Psoas muscle (tissue), 8 donors: ENCODE data around the gene DNPH1. TPM values are rescaled to one million over a fixed set of nuclear protein-coding genes. Genes with fewer than 3 reads are reported as not detected.

Experiments
- ATAC-seq, 4 donors: fragments of 200-7000 bp; cut with Tn5 transposase; one replicate each; pipeline ENCODE4 v1.9.1; 2020; ENCODE audit warnings: moderate library complexity in 3 of 4, mild to moderate bottlenecking in 2 of 4
- DNase-seq, 2 donors: peaks; one replicate each; pipeline ENCODE4 v3.0.0-alpha.2; 2020
- H3K27ac ChIP-seq: fragments of 200-600 bp; one replicate; pipeline ENCODE4 v1.8.0; 2022
- H3K27me3 ChIP-seq, 3 donors: fragments of 200-600 bp in 1 of 3; one replicate each; pipeline versions ENCODE4 v1.6.1 to v1.8.0; 2013 to 2022; ENCODE audit warnings: low read length in 2 of 3, mild to moderate bottlenecking in 2 of 3, moderate library complexity in 1 of 3; ENCODE audit not compliant: insufficient read depth in 3 of 3
- H3K36me3 ChIP-seq, 2 donors: fragments of 200-600 bp in 1 of 2; one replicate each; pipeline versions ENCODE4 v1.6.1 to v1.8.0; 2013 to 2022; ENCODE audit warnings: low read depth in 1 of 2, mild to moderate bottlenecking in 1 of 2, moderate library complexity in 1 of 2; ENCODE audit not compliant: insufficient read depth in 1 of 2
- H3K4me1 ChIP-seq: fragments of 200-600 bp; one replicate; pipeline ENCODE4 v1.8.0; 2022
- H3K4me3 ChIP-seq: fragments of 200-600 bp; one replicate; pipeline ENCODE4 v1.8.0; 2022; ENCODE audit warnings: mild to moderate bottlenecking
- H3K9me3 ChIP-seq: fragments of 200-600 bp; one replicate; pipeline ENCODE4 v1.8.0; 2022
- CTCF ChIP-seq: fragments of 200-600 bp; IDR thresholded peaks from one replicate; pipeline ENCODE4 v1.8.0; 2022; ENCODE audit warnings: antibody characterized with exemption
- WGBS, 3 donors: extraction: QIAGEN DNeasy Blood & Tissue Kit; methylation state at CpG; one replicate each; pipeline versions ENCODE4 v1.1.6 to v1.1.7; 2013; 5-methylcytosine and 5-hydroxymethylcytosine counted together
- intact Hi-C, 2 donors: fragments of 100-400 bp; cut with DNase I; formaldehyde crosslinking; loops; one replicate each; pipeline versions ENCODE4 v1.11.0 to v1.14.2; 2022
- polyA plus RNA-seq, 3 donors: library from polyadenylated mRNA; stranded (reverse); fragments of 200-250 nt; gene quantifications; one replicate each; pipeline ENCODE4 v1.2.3, GENCODE V29; 2013
- total RNA-seq, 4 donors: library from RNA; stranded (reverse); fragmentation: NEBNext Ultra II Directional in 2 of 4; extraction: Animal tissue kit (Norgen Biotek cat#: 25700) in 2 of 4; gene quantifications; one replicate each; pipeline versions ENCODE4 v1.2.1 to v1.2.4, GENCODE V29; 2021 to 2023
- donor health status: healthy with polysubstance abuse.
- donor health status: DM: no; HTN: no; CAD: no; lungs with moderate emphysema.
- donor health status: Bipolar disorder and iron deficiency.
- donor health status: healthy.
- donor health status: DM: yes; HTN: yes; CAD: no.
- donor health status: DM: no; HTN: no; CAD: no.
- donor health status: DM: no; HTN: no; CAD: no.
- donor health status: DM: yes; HTN: yes; CAD: no.

DNPH1 gene
- total and polyA plus RNA-seq, 7 donors = 20.7 to 83.6 (median 52.5) TPM

DNA sequence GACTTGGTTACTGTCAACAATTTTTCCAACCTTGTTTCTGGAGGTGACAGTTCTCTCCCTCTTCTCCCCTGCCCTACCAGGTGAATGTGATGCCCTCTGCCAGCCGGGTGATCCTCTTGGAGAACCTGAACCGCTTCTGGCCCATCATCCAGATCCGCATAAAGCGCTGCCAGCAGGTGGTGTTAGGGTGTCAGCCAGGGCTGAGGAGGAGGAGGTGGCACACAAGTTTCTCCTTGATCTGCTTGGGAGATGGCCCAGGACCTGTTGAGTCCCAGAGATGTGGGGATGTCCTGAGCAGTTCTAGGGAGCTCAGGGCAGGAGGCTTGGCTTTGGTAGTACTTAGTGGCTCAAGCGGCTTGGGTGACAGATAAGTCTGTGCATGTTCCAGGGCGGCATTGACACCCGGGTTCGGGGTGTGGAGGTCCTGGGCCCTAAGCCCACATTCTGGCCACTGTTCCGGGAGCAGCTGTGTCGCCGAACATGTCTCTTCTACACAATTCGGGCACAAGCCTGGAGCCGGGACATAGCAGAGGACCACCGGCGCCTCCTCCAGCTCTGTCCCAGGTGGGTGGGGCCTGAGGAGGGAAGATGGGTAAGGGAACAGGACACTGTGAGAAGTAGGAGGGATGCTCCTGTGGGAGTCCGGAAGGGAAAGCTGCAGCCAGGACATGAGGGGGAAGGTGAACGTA lies 26.1 kb downstream of the DNPH1 start:
- Histone ChIP-seq H3K27me3 (no peaks in the 10 kb centered on the region), H3K36me3 (peaks cover 0 to 83% of the 10 kb centered on the region in 2 donors), H3K27ac (no peak overlapping the region), H3K4me1 (no peaks in the 10 kb centered on the region), H3K4me3 (no peak overlapping the region), H3K9me3 (no peaks in the 10 kb centered on the region)
- intact Hi-C loops = no loop called here
- ATAC-seq = no peak
- no peak for DNase-seq
- 89 to 95% (median 92%) methylated on average over 17 of the region's 17 CpGs for WGBS, 3 donors
- no peak for TF ChIP-seq CTCF

DNA sequence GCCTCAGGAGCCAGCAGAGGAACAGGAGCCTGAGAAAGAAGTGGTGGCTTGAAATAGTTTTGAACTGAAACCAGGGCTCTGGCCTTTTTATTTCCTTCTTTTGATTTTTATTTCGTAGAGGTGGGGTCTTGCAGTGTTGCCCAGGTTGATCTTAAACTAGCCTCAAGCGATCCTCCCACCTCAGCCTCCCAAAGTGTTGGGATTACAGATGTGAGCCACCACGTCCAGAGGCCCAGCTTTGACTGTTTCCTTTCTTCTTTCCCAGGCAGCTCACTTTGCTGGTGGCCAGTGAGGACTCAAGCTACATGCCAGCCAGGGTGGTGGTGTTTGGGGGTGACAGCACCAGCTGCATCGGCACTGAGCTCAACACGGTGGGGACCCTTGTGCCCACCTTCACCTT lies 26.8 kb downstream of the DNPH1 start:
- Histone ChIP-seq H3K4me3 (no peak overlapping the region), H3K36me3 (peaks cover 0 to 87% of the 10 kb centered on the region in 2 donors), H3K27ac (no peak overlapping the region), H3K4me1 (no peaks in the 10 kb centered on the region), H3K9me3 (no peaks in the 10 kb centered on the region), H3K27me3 (no peaks in the 10 kb centered on the region)
- TF ChIP-seq CTCF = no peak
- DNase-seq = no peak
- intact Hi-C loops = no loop called here
- WGBS, 3 donors = 85 to 90% (median 87%) methylated on average over 5 of the region's 5 CpGs
- ATAC-seq = no peak

DNA sequence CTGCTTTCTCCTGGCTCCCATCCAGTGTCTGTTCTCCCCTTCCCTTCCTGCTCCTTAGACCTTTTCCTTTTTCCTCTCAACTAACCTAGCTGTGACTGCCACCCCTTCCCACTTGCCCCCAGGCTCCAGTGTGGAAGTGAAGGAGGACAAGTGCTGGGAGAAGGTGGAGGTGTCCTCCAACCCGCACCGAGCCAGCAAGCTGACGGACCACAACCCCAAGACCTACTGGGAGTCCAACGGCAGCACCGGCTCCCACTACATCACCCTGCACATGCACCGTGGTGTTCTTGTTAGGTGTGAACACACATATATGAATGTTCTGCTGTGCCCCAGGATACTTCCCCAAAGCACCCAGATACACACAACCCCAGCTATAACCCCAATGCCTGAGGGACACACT lies 28.7 kb downstream of the DNPH1 start:
- ATAC-seq (no peak), DNase-seq (no peak)
- Histone ChIP-seq H3K27ac (no peak overlapping the region), H3K27me3 (no peaks in the 10 kb centered on the region), H3K4me3 (no peak overlapping the region), H3K4me1 (no peaks in the 10 kb centered on the region), H3K9me3 (no peaks in the 10 kb centered on the region), H3K36me3 (peaks cover 0 to 88% of the 10 kb centered on the region in 2 donors)
- TF ChIP-seq CTCF = no peak
- intact Hi-C loops = no loop called here
- 93 to 96% (median 94%) methylated on average over 6 of the region's 6 CpGs for WGBS, 3 donors

DNA sequence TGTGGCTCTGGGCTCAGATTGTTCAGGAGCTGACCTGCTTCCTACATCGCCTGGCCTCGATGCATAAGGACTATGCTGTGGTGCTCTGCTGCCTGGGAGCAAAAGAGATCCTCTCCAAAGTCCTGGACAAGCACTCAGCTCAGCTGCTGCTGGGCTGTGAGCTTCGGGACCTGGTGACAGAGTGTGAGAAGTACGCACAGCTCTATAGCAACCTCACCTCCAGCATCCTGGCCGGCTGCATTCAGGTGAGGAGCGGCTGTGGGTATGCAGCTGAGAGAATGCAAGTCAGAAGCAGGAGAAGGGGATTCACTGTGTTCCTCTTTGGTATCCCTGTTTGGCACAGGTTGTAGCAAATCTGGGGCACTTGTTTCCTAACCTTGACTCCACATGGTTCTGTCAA lies 29.4 kb downstream of the DNPH1 start:
- intact Hi-C loops = no loop called here
- H3K27me3 ChIP-seq = no peaks in the 10 kb centered on the region
- peaks cover 0 to 90% of the 10 kb centered on the region in 2 donors for H3K36me3 ChIP-seq
- H3K9me3 ChIP-seq = no peaks in the 10 kb centered on the region
- H3K4me3 ChIP-seq = no peak overlapping the region
- H3K27ac ChIP-seq = no peak overlapping the region
- ATAC-seq (no peak), DNase-seq (no peak)
- H3K4me1 ChIP-seq = no peaks in the 10 kb centered on the region
- no peak for TF ChIP-seq CTCF
- 87 to 89% (median 88%) methylated on average over 6 of the region's 6 CpGs for WGBS, 3 donors

GRCh38 chr6:43196337-43196736 lies 32.9 kb downstream of the DNPH1 start:
- intact Hi-C loops = no loop called here
- Histone ChIP-seq H3K9me3 (no peaks in the 10 kb centered on the region), H3K4me1 (no peaks in the 10 kb centered on the region), H3K4me3 (no peak overlapping the region), H3K27me3 (no peaks in the 10 kb centered on the region), H3K27ac (no peak overlapping the region), H3K36me3 (peaks cover 0 to 93% of the 10 kb centered on the region in 2 donors)
- no peak for TF ChIP-seq CTCF
- no peak for ATAC-seq
- DNase-seq = no peak
- 55 to 72% (median 59%) methylated on average over 5 of the region's 5 CpGs for WGBS, 3 donors
